ENCODE measurements around the gene ST3GAL3.

The ST3GAL3 gene

DNA sequence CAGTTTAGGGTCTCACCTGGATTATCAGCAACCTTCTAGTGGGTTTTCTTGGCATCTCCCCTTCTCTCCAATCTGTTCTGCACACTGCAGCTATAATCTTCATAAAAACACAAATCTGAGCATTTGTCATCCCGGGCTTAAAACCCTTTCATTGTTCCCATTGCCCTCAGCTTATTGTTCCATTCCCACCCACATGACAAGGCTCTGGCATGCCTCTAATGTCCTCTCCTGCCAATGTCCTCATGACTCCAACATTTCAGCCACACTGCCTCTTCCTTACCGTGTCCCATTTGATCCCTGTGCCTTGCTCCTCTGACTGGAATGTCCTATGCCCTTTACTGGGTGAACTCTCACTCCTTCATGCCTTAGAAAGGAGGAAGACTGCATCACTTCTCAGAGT is 255.0 kb downstream of the ST3GAL3 start (continued):
- TF ChIP-seq, protein P1, sequence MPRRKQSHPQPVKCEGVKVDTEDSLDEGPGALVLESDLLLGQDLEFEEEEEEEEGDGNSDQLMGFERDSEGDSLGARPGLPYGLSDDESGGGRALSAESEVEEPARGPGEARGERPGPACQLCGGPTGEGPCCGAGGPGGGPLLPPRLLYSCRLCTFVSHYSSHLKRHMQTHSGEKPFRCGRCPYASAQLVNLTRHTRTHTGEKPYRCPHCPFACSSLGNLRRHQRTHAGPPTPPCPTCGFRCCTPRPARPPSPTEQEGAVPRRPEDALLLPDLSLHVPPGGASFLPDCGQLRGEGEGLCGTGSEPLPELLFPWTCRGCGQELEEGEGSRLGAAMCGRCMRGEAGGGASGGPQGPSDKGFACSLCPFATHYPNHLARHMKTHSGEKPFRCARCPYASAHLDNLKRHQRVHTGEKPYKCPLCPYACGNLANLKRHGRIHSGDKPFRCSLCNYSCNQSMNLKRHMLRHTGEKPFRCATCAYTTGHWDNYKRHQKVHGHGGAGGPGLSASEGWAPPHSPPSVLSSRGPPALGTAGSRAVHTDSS (tag by site-specific recombination; IDR thresholded peaks at IDR 0.05), result no peak
- TF ChIP-seq YY2 (tag by site-specific recombination; IDR thresholded peaks at IDR 0.05), result no peak
- no peak for TF ChIP-seq HOXA7 (CRISPR knock-in tag; IDR thresholded peaks at IDR 0.05; ENCODE audit: borderline replicate concordance)
- TF ChIP-seq ZNF433 (tag by site-specific recombination; IDR thresholded peaks at IDR 0.05; ENCODE audit: low read depth), result no peak
- no peak for TF ChIP-seq ZNF416 (tag by site-specific recombination; IDR thresholded peaks at IDR 0.05)
- TF ChIP-seq ZNF585B (tag by site-specific recombination; IDR thresholded peaks at IDR 0.05), result no peak

DNA sequence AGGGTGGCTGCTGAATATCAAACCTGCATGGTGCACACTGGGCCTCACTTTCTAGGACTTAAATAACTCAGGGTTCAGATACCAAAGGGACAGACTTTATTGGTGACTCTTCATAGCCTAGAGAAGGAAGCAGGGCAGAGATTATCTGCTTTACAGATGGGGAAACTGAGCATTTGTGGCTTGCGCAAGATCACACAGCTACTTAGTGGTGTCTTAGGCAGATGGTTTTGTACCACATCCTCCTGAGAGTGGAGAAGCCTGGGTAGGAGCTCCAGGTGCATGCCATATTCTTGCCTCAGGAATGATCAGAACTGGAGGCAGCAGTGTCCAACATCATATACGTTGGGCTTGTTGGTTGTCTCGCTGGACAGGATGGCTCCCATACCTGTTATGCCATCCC is 255.7 kb downstream of the ST3GAL3 start:
- Histone ChIP-seq H3K4me1 (ENCODE audit: control insufficient read depth, insufficient read depth, low read length) (no peaks in the 10 kb centered on the region), H3K36me3 (ENCODE audit: control insufficient read depth in 2 of 2, insufficient read depth in 1 of 2, low read length in 2 of 2) (peaks cover 0 to 100% of the 10 kb centered on the region in 2 experiments; a peak in 1 of 3 replicates), H3K9me3 (ENCODE audit: control insufficient read depth, insufficient read depth, low read depth, low read length) (no peaks in the 10 kb centered on the region), H3K4me3 (ENCODE audit: low read depth, low read length) (no peak overlapping the region), H3K27ac (ENCODE audit: extremely low read depth, low read depth, low read length) (no peak overlapping the region)
- TF ChIP-seq ZNF433 (tag by site-specific recombination; IDR thresholded peaks at IDR 0.05; ENCODE audit: low read depth) (no peak), ZNF132 (tag by site-specific recombination; IDR thresholded peaks at IDR 0.05; ENCODE audit: borderline replicate concordance) (no peak), ZBTB1 (tag by site-specific recombination; IDR thresholded peaks at IDR 0.05) (no peak), ZNF747 (tag by site-specific recombination; IDR thresholded peaks at IDR 0.05) (no peak), ZNF138 (tag by site-specific recombination; IDR thresholded peaks at IDR 0.05; ENCODE audit: borderline replicate concordance) (no peak), MYNN (tag by site-specific recombination; IDR thresholded peaks at IDR 0.05; ENCODE audit: borderline replicate concordance) (no peak), ZNF768 (tag by site-specific recombination; IDR thresholded peaks at IDR 0.05) (no peak), ZNF473 (tag by site-specific recombination; IDR thresholded peaks at IDR 0.05) (no peak), KLF8 (tag by site-specific recombination; IDR thresholded peaks at IDR 0.05) (no peak), ZNF214 (tag by site-specific recombination; IDR thresholded peaks at IDR 0.05; ENCODE audit: borderline replicate concordance) (no peak), KLF16 (tag by site-specific recombination; IDR thresholded peaks at IDR 0.05) (no peak), ZNF416 (tag by site-specific recombination; IDR thresholded peaks at IDR 0.05) (no peak), ZNF501 (tag by site-specific recombination; IDR thresholded peaks at IDR 0.05) (no peak), ZNF837 (tag by site-specific recombination; IDR thresholded peaks at IDR 0.05) (no peak), ZNF140 (tag by site-specific recombination; IDR thresholded peaks at IDR 0.05) (no peak)
- TF ChIP-seq, protein P2, sequence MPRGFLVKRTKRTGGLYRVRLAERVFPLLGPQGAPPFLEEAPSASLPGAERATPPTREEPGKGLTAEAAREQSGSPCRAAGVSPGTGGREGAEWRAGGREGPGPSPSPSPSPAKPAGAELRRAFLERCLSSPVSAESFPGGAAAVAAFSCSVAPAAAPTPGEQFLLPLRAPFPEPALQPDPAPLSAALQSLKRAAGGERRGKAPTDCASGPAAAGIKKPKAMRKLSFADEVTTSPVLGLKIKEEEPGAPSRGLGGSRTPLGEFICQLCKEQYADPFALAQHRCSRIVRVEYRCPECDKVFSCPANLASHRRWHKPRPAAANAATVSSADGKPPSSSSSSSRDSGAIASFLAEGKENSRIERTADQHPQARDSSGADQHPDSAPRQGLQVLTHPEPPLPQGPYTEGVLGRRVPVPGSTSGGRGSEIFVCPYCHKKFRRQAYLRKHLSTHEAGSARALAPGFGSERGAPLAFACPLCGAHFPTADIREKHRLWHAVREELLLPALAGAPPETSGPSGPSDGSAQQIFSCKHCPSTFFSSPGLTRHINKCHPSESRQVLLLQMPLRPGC (tag by site-specific recombination; IDR thresholded peaks at IDR 0.05), result no peak
- TF ChIP-seq, protein P3, sequence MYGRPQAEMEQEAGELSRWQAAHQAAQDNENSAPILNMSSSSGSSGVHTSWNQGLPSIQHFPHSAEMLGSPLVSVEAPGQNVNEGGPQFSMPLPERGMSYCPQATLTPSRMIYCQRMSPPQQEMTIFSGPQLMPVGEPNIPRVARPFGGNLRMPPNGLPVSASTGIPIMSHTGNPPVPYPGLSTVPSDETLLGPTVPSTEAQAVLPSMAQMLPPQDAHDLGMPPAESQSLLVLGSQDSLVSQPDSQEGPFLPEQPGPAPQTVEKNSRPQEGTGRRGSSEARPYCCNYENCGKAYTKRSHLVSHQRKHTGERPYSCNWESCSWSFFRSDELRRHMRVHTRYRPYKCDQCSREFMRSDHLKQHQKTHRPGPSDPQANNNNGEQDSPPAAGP (tag by site-specific recombination; IDR thresholded peaks at IDR 0.05), result no peak
- TF ChIP-seq, protein P4, sequence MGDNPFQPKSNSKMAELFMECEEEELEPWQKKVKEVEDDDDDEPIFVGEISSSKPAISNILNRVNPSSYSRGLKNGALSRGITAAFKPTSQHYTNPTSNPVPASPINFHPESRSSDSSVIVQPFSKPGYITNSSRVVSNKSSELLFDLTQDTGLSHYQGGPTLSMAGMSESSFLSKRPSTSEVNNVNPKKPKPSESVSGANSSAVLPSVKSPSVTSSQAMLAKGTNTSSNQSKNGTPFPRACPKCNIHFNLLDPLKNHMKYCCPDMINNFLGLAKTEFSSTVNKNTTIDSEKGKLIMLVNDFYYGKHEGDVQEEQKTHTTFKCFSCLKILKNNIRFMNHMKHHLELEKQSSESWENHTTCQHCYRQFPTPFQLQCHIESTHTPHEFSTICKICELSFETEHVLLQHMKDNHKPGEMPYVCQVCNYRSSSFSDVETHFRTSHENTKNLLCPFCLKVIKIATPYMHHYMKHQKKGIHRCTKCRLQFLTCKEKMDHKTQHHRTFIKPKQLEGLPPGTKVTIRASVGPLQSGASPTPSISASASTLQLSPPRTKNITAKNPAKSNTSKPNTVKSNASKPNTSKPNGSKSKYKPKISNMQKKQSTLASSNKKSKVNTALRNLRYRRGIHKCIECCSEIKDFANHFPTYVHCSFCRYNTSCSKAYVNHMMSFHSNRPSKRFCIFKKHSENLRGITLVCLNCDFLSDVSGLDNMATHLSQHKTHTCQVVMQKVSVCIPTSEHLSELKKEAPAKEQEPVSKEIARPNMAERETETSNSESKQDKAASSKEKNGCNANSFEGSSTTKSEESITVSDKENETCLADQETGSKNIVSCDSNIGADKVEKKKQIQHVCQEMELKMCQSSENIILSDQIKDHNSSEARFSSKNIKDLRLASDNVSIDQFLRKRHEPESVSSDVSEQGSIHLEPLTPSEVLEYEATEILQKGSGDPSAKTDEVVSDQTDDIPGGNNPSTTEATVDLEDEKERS (tag by site-specific recombination; IDR thresholded peaks at IDR 0.05), result no peak
- TF ChIP-seq, protein P5, sequence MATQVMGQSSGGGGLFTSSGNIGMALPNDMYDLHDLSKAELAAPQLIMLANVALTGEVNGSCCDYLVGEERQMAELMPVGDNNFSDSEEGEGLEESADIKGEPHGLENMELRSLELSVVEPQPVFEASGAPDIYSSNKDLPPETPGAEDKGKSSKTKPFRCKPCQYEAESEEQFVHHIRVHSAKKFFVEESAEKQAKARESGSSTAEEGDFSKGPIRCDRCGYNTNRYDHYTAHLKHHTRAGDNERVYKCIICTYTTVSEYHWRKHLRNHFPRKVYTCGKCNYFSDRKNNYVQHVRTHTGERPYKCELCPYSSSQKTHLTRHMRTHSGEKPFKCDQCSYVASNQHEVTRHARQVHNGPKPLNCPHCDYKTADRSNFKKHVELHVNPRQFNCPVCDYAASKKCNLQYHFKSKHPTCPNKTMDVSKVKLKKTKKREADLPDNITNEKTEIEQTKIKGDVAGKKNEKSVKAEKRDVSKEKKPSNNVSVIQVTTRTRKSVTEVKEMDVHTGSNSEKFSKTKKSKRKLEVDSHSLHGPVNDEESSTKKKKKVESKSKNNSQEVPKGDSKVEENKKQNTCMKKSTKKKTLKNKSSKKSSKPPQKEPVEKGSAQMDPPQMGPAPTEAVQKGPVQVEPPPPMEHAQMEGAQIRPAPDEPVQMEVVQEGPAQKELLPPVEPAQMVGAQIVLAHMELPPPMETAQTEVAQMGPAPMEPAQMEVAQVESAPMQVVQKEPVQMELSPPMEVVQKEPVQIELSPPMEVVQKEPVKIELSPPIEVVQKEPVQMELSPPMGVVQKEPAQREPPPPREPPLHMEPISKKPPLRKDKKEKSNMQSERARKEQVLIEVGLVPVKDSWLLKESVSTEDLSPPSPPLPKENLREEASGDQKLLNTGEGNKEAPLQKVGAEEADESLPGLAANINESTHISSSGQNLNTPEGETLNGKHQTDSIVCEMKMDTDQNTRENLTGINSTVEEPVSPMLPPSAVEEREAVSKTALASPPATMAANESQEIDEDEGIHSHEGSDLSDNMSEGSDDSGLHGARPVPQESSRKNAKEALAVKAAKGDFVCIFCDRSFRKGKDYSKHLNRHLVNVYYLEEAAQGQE (tag by site-specific recombination; IDR thresholded peaks at IDR 0.05), result no peak
- TF ChIP-seq, protein P6, sequence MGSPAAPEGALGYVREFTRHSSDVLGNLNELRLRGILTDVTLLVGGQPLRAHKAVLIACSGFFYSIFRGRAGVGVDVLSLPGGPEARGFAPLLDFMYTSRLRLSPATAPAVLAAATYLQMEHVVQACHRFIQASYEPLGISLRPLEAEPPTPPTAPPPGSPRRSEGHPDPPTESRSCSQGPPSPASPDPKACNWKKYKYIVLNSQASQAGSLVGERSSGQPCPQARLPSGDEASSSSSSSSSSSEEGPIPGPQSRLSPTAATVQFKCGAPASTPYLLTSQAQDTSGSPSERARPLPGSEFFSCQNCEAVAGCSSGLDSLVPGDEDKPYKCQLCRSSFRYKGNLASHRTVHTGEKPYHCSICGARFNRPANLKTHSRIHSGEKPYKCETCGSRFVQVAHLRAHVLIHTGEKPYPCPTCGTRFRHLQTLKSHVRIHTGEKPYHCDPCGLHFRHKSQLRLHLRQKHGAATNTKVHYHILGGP (tag by site-specific recombination; IDR thresholded peaks at IDR 0.05), result no peak
- ChIA-PET POLR2A (no interaction called here), CTCF (interaction anchor here (1.2 kb wide), 1 partner anchor 200 kb away, joined by 3 read pairs; no protein-coding TSS in a partner anchor)
